GM10248 (cell line): ENCODE data around the gene CYP2J2.

ENCODE experiments used
- CTCF ChIA-PET: fragments of 300-600 bp; sonication (Branson Sonifier 250); formaldehyde crosslinking; extraction: SDS; loops from one replicate; lab custom pipeline; 2021; ENCODE audit warnings: antibody characterized with exemption; lab: Yijun Ruan, JAX
- POLR2A ChIA-PET: fragments of 350-650 bp; sonication (Branson Sonifier 250); formaldehyde crosslinking; extraction: SDS; loops from one replicate; lab custom pipeline; 2020; ENCODE audit warnings: antibody characterized with exemption; lab: Yijun Ruan, JAX
- DNase-seq: peaks from one replicate; pipeline ENCODE4 v3.0.0; 2012; ENCODE audit errors: extremely low spot score
- TF ChIP-seq, protein P1 (sequence below): IDR thresholded peaks from 2 replicates; pipeline ENCODE4 v1.5.1; 2012; ENCODE audit warnings: mild to moderate bottlenecking, low read depth; ENCODE audit errors: extremely low read depth, missing control alignments, control extremely low read depth

The CYP2J2 gene

DNA sequence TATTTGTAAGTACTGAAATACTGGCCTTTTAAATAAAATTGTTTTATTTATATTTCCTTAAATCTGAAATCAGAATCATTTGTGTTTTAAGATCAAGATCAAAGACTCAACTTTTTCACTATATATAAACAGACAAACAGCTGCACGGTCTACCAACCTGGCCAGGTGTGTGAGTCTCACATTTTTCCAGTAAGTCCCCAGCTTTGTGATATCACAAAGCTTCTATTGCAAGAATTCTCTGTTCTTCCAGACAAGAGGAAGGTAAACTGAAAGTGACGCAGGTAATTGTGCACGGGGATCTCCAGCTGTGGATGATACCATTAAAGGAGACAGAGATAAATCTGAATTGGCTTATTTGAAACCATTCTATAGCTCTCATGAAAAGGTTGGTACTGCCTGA, 41.2 kb upstream of the CYP2J2 start:
- POLR2A ChIA-PET = no interaction called here
- TF ChIP-seq, protein P1, sequence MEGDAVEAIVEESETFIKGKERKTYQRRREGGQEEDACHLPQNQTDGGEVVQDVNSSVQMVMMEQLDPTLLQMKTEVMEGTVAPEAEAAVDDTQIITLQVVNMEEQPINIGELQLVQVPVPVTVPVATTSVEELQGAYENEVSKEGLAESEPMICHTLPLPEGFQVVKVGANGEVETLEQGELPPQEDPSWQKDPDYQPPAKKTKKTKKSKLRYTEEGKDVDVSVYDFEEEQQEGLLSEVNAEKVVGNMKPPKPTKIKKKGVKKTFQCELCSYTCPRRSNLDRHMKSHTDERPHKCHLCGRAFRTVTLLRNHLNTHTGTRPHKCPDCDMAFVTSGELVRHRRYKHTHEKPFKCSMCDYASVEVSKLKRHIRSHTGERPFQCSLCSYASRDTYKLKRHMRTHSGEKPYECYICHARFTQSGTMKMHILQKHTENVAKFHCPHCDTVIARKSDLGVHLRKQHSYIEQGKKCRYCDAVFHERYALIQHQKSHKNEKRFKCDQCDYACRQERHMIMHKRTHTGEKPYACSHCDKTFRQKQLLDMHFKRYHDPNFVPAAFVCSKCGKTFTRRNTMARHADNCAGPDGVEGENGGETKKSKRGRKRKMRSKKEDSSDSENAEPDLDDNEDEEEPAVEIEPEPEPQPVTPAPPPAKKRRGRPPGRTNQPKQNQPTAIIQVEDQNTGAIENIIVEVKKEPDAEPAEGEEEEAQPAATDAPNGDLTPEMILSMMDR = no peak
- CTCF ChIA-PET = interaction anchor here (0.9 to 7.5 kb wide), 6 partner anchors 10 to 1885 kb away, joined by 3 to 54 read pairs (median 4); no protein-coding TSS in a partner anchor

DNA sequence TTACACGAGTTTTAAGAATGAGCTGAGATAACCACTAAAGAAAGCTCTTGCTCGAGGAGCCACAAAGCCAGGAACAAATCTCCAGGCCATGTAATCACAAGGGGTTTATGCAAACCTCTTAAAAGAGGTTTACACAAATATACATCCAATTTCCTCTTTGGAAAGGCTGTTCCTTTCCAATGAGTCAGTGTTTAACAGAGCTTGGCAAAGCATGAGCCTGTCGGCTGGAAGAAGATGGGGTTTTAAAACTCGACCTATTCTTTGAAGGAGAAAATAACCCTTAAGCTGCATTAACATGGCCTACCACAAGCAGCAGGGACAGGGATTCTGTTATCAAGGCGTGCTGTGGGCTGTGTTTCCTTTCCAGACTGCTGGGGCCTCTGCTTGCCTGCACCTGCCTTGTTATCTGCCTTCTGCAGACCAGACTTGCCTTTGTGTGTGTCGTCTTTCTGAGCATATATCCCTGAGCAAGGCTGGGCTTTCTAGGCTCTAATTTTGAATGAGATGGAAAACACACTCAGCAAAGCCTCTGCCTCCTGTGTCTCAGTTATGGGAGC, 40.6 kb upstream of the CYP2J2 start:
- TF ChIP-seq, protein P1 = no peak
- no peak for DNase-seq
- ChIA-PET CTCF (interaction anchor here (0.9 to 7.5 kb wide), 5 partner anchors 10 to 1885 kb away, joined by 3 to 54 read pairs (median 5); no protein-coding TSS in a partner anchor), POLR2A (no interaction called here)

More for the DNA sequence above, 41.2 kb upstream of the CYP2J2 start:
- DNase-seq = no peak

DNA sequence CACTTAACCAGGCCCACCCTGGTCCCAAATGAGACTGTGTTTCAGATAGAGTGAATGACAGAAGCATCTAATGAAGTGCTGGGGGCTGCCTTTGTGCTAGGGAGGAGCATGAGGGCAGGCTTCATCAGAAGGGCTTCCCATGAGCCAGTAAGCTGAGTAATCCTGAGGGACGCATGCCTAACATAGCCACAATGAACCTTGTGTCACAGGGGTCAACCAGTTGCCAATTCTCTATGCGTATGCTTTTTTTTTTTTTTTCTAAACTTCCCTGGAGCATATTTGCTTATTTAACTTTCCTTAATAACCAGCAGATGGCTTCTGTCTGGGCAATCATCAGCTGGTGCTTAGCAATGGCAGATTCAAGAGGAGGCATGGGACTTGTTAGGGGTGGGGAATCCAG, 25.5 kb upstream of the CYP2J2 start:
- DNase-seq = no peak
- ChIA-PET POLR2A (no interaction called here), CTCF (interaction anchor here (0.6 to 3.3 kb wide), 3 partner anchors 20 to 174 kb away, joined by 3 to 18 read pairs (median 3); no protein-coding TSS in a partner anchor)
- TF ChIP-seq, protein P1 = no peak

DNA sequence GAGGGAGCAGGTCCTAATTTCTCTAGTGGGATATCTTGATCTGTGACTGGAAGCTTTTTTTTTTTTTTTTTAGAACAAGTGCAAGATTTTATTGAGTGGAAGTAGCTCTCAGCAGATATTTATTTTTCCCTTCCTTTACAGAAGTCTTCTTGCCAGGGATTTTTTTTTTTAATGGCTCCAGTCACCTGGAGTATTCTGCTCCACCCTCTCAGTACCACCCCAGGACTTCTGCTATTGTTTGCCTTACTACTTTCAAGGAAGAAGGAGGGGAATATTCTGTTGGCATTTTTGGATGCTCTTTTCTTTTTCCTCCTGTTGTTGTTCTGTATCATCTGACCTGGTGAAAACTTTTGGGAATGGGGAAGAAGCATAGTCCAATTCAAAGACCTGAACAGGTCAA, 23.1 kb upstream of the CYP2J2 start:
- TF ChIP-seq, protein P1 = no peak
- ChIA-PET POLR2A (no interaction called here), CTCF (interaction anchor here (1.0 to 3.3 kb wide), 4 partner anchors 10 to 24 kb away, joined by 3 to 18 read pairs (median 4); no protein-coding TSS in a partner anchor)
- no peak for DNase-seq

DNA sequence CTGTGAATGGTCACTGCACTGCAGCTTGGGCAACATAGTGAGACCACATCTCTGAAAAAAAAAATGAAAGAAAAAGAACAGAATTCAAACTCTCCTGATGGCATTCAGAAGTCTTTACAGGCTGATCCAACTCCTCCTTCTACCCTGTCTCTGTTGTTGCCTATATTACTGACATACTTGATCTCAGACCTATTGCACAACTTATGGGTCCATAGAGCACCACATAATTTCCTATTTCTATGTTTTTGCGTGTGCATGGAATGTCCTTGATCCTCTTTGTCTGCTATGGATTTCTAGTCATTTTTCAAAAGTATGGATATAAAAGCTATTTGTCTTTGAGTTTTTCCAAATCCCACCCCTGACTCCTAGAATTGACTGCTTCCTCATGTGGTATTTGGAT, 22.4 kb upstream of the CYP2J2 start:
- POLR2A ChIA-PET = no interaction called here
- DNase-seq = no peak

More for the DNA sequence above, 22.4 kb upstream of the CYP2J2 start:
- TF ChIP-seq, protein P1 = no peak
- CTCF ChIA-PET = interaction anchor here (1.0 to 1.6 kb wide), 3 partner anchors 8 to 23 kb away, joined by 3 to 4 read pairs (median 4); no protein-coding TSS in a partner anchor
